OCI-LY3 (cell line): ENCODE measurements around the gene LIPT2.

Source experiments
- H2AFZ ChIP-seq: fragments of 200-600, 300-600 bp; shearing (Covaris generic); 2 replicates; pipeline ENCODE4 v1.6.0; 2014; ENCODE audit warnings: antibody characterized with exemption, low read depth, low read length
- H3K27ac ChIP-seq: fragments of 200-600, 300-600 bp; sonication (generic); 2 replicates; pipeline ENCODE4 v1.5.1; 2014; ENCODE audit warnings: mild to moderate bottlenecking, low read length, moderate library complexity, mixed read lengths
- H3K27me3 ChIP-seq: fragments of 200-600, 300-600 bp; sonication (generic); 2 replicates; pipeline ENCODE4 v1.6.1; 2014; ENCODE audit warnings: low read depth, low read length, mixed read lengths
- H3K36me3 ChIP-seq: fragments of 200-600, 300-600 bp; sonication (generic); replicated peaks from 2 replicates; pipeline ENCODE3; 2014; ENCODE audit warnings: low read depth, low read length, mixed read lengths
- H3K4me1 ChIP-seq: fragments of 300-600, 200-600 bp; sonication (generic); 2 replicates; pipeline ENCODE4 v1.6.1; 2014; ENCODE audit warnings: low read length, mixed read lengths
- H3K4me2 ChIP-seq: fragments of 200-600, 300-600 bp; sonication (generic); 2 replicates; pipeline ENCODE4 v1.6.1; 2014; ENCODE audit warnings: low read length, mixed read lengths
- H3K4me3 ChIP-seq: fragments of 300-600, 200-600 bp; sonication (generic); 2 replicates; pipeline ENCODE4 v1.5.1; 2014; ENCODE audit warnings: antibody characterized with exemption, mild to moderate bottlenecking, low read length, moderate library complexity
- H3K79me2 ChIP-seq: fragments of 300-600, 200-600 bp; shearing (Covaris generic); 2 replicates; pipeline ENCODE4 v1.6.1; 2014; ENCODE audit warnings: mild to moderate bottlenecking, low read length, mixed read lengths
- H3K9ac ChIP-seq: fragments of 300-600, 200-600 bp; shearing (Covaris generic); 2 replicates; pipeline ENCODE4 v1.6.0; 2014; ENCODE audit warnings: mild to moderate bottlenecking, low read length, moderate library complexity
- H3K9me3 ChIP-seq: fragments of 200-600, 300-600 bp; shearing (Covaris generic); 2 replicates; pipeline ENCODE4 v1.6.1; 2014; ENCODE audit warnings: low read length, mixed read lengths; ENCODE audit not compliant: insufficient read depth
- H4K20me1 ChIP-seq: fragments of 200-600, 300-600 bp; sonication (generic); 2 replicates; pipeline ENCODE4 v1.6.1; 2016; ENCODE audit warnings: low read length, mixed read lengths; ENCODE audit not compliant: insufficient read depth
- EZH2phosphoT487 ChIP-seq: fragments of 200-600 bp; shearing (Covaris generic); IDR thresholded peaks from 2 replicates; pipeline ENCODE4 v1.6.1; 2018; ENCODE audit warnings: antibody characterized with exemption, mixed run types, low read depth
- TF ChIP-seq, protein P1 (sequence below): fragments of 200-600, 300-600 bp; sonication (generic); IDR thresholded peaks from 2 replicates; pipeline ENCODE4 v1.5.1; 2014; ENCODE audit warnings: antibody characterized with exemption, low read length, low read depth

The LIPT2 gene

GRCh38 chr11:74468936-74469335, 24.6 kb downstream of the LIPT2 start:
- Histone ChIP-seq H3K79me2 (no peaks in the 10 kb centered on the region), H3K9ac (no peak overlapping the region), H4K20me1 (no peaks in the 10 kb centered on the region), H3K4me3 (no peak overlapping the region), H3K27ac (no peak overlapping the region), H3K36me3 (no peaks in the 10 kb centered on the region), H3K4me1 (no peaks in the 10 kb centered on the region), H3K9me3 (no peaks in the 10 kb centered on the region), H3K4me2 (no peak overlapping the region), H2AFZ (no peak overlapping the region), H3K27me3 (no peaks in the 10 kb centered on the region)
- TF ChIP-seq, protein P1, sequence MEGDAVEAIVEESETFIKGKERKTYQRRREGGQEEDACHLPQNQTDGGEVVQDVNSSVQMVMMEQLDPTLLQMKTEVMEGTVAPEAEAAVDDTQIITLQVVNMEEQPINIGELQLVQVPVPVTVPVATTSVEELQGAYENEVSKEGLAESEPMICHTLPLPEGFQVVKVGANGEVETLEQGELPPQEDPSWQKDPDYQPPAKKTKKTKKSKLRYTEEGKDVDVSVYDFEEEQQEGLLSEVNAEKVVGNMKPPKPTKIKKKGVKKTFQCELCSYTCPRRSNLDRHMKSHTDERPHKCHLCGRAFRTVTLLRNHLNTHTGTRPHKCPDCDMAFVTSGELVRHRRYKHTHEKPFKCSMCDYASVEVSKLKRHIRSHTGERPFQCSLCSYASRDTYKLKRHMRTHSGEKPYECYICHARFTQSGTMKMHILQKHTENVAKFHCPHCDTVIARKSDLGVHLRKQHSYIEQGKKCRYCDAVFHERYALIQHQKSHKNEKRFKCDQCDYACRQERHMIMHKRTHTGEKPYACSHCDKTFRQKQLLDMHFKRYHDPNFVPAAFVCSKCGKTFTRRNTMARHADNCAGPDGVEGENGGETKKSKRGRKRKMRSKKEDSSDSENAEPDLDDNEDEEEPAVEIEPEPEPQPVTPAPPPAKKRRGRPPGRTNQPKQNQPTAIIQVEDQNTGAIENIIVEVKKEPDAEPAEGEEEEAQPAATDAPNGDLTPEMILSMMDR, result no peak
- no peak for TF ChIP-seq EZH2phosphoT487

- Histone ChIP-seq H3K27me3 (no peaks in the 10 kb centered on the region), H3K4me2 (no peak overlapping the region), H3K4me3 (no peak overlapping the region), H3K4me1 (no peaks in the 10 kb centered on the region), H3K9ac (no peak overlapping the region), H3K9me3 (no peaks in the 10 kb centered on the region), H4K20me1 (no peaks in the 10 kb centered on the region), H3K27ac (no peak overlapping the region), H3K79me2 (no peaks in the 10 kb centered on the region), H2AFZ (no peak overlapping the region), H3K36me3 (no peaks in the 10 kb centered on the region)
- no peak for TF ChIP-seq EZH2phosphoT487
- TF ChIP-seq, protein P1, result no peak
Measured at GRCh38 chr11:74468521-74468920, 25.0 kb downstream of the LIPT2 start.

- no peak overlapping the region for H3K27ac ChIP-seq
- H3K4me1 ChIP-seq, result no peaks in the 10 kb centered on the region
- no peak overlapping the region for H3K9ac ChIP-seq
- no peaks in the 10 kb centered on the region for H3K36me3 ChIP-seq
- H3K4me3 ChIP-seq, result no peak overlapping the region
- H4K20me1 ChIP-seq, result no peaks in the 10 kb centered on the region
- H3K4me2 ChIP-seq, result no peak overlapping the region
- no peaks in the 10 kb centered on the region for H3K27me3 ChIP-seq
- H3K9me3 ChIP-seq, result no peaks in the 10 kb centered on the region
- TF ChIP-seq EZH2phosphoT487, result no peak
- TF ChIP-seq, protein P1, result no peak
- no peak overlapping the region for H2AFZ ChIP-seq
- H3K79me2 ChIP-seq, result no peaks in the 10 kb centered on the region
Measured at GRCh38 chr11:74468058-74468457, 25.5 kb downstream of the LIPT2 start.

GRCh38 chr11:74466916-74467885, 26.3 kb downstream of the LIPT2 start, which contains the start of gene KCNE3:
KCNE3 (minus strand) TSS chr11:74467549; CDS start chr11:74457563, 9,986 bp downstream.
- Histone ChIP-seq H3K9me3 (no peaks in the 10 kb centered on the region), H3K27me3 (no peaks in the 10 kb centered on the region), H3K27ac (no peak within 1 kb of the TSS), H3K4me2 (no peak within 1 kb of the TSS), H3K4me1 (no peaks in the 10 kb centered on the region), H4K20me1 (no peaks in the 10 kb centered on the region), H3K36me3 (no peaks in the 10 kb centered on the region), H2AFZ (no peak within 1 kb of the TSS), H3K4me3 (no peak within 1 kb of the TSS), H3K9ac (no peak within 1 kb of the TSS), H3K79me2 (no peaks in the 10 kb centered on the region)
- TF ChIP-seq, protein P1, result no peak
- TF ChIP-seq EZH2phosphoT487, result no peak
